ACHN (cell line): ENCODE measurements around the gene PTPRG.
"Not testable (repeated sequence)": the region's sequence is repeated elsewhere in the genome, so short reads cannot be mapped to it uniquely, and the experiment has no call there.

ENCODE experiments used
- DNase-seq: peaks from one replicate; pipeline ENCODE4 v3.0.0-alpha.2; 2015
- in situ Hi-C: cut with HindIII; loops from 2 replicates; pipeline ENCODE4 v1.10.0; 2017; ENCODE audit warnings: low sequenced_read_pairs, low pct_ligation_motif_present, low pct_unique_long_range_greater_than_20kb

The PTPRG gene

DNA sequence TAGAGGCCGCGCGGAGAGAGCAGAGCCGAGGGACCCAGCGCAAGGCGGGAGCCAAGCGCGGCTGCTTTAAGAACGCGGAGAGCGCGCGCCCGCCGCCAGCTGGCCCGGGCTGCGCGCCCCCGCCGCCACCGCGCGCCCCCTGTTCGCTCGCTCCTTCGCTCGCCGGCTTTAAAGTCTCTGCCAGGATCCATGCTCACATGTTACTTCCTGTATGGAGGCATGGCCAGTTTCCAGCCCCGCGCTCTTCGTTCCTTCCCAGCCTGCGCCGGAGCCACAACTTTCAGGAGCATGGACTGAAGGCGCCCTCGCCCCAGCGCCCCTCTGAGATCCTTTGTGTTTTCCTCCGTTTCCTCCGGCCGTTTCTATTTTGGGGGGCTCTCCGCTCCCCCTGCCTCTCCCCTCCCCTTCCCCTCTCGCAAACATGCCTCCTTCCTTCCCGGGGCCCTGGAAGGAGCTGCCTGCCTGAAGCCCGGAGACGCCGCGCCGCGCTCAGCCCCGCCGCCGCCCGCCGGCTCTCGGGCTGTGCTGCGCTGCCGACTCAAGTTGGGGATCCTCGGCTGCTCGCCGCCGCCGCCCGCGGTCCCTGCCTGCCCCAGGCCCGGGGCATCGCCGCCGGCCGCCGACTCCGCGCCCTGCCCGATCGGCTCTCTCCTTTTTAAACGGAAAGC, at the start of gene PTPRG:
PTPRG (plus strand) TSS at position 198 of the 668 bp plus-strand sequence. CDS start 717 bp downstream, outside the sequence.
- DNase-seq = peak; percentile 91
- in situ Hi-C loops = no loop called here

DNA sequence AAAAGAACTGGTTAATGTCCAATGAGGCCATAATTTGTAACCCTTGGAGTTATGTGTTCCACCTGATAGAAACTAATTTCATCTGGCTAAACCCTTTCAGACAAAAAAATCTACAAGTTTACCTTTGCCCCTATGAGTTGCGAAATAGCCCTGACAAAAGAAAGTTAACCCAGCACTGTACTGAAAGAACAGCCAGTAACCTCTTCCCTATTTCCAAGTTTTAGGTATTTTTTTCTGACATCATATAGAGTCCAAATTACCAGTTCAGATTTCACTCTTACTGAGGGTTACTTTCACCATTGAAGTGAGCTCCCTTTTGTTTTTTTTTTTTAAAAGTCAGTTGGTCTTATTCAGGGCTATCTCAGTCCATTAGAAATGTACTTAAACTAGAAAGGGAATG, 42.8 kb upstream of the PTPRG start:
- in situ Hi-C loops = no loop called here
- no peak for DNase-seq

DNA sequence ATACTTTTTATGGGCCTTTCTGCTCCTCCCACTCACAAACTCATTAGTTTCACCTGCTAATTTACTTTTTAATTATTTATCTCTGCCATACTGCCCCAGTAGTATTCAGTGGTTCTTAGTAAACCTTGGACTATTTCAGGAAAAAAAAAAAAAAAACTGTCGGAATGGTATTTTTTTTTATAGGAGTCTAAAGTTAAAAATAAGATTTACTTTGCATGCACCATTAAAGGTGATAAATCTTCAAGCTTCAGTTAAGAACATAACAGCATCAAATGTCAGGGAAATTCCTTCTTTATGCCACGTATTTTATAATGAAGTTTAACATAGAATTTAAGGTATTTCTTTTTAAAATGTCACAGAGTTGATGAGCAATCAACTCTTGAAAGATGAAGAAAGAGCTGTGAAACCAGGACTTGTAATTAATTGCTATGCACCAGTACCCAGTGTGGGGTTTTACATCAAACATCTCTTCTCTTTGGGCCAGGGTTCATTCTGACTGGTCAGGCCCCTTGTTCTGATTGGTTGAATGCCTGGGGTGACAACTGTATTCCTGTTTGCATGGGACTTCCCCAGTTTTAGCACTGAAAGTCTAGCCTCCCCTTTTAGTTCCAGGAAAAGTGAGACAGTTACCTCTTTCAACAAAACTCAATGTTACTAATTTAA, 40.3 kb upstream of the PTPRG start:
- peak; percentile 4 for DNase-seq
- in situ Hi-C loops = no loop called here

DNA sequence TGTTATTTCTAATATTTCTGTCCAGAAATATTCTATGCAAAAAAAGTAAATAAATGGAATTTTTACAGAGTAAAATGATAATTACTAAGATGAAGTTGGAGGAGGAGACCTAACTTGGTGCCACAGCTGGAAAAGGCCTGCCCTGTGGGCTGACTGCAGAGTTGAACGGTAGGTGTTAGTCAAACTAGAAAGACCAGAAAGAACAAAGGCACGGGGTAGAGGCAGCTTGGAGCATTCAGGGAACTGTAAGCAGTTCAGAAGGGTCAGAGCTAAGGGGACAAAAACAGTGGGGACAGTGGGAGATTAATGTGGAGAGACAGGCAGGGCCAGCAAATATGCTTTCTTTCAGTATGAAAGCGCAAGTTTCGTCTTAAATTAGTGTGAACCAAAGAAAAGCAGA, 39.3 kb upstream of the PTPRG start:
- no peak for DNase-seq
- in situ Hi-C loops = no loop called here

DNA sequence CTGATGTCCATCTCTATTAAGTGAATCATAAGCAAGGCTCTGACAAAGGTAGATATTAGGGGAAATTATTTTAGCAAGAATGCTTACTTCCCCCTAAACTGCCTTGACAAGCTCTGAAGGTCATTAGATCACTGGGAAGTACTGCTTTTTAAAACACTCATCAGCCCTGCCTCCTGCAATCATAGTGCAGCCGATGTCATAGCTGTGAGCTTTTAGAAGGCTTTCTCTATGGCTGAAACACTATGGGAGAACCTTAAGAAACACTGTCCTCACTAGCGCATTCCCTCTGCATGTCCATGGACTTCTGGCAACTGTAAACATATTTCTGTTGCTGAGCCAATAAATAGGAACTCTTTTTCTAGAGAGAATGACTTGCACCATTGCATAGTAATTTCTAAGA, 38.7 kb upstream of the PTPRG start:
- in situ Hi-C loops = no loop called here
- no peak for DNase-seq

DNA sequence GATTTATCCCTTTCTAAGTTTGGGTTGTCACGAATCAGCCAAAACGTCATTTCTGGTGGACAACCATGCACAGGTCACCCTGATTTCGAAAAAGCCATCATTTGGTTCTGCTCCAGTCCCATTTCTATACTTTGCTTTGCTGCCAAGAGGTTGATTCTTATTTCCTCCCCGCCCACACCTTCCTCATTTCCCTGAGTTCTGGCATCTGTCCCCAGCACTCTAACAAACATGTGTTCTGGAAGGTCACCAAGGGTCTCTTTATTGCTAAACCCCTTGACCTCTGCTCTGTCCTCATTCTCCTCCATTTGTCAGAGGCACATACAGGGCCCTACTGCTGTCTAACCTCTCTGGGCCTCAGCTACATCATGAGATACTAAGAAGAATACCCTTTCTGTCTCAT, 36.4 kb upstream of the PTPRG start:
- DNase-seq = no peak
- in situ Hi-C loops = no loop called here

DNA sequence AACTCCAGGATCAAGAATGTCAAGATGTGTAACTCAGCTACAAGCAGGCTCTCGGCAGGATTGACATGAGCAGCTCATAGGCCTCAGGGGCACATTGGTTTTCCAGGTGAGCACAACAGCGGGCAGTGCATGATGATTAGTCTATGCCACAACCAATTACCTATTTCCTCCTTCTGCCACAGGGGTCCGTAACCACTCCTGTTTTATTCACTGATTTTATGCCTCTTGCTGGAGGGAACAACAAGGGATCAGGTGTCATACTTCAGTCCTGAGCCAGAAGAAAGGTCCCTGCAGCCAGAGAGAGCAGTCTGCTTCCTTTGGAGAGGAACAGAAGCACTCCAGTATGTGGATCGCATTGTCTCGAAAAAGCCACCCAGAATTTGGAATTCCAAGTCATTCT, 35.1 kb upstream of the PTPRG start:
- in situ Hi-C loops = no loop called here
- no peak for DNase-seq

DNA sequence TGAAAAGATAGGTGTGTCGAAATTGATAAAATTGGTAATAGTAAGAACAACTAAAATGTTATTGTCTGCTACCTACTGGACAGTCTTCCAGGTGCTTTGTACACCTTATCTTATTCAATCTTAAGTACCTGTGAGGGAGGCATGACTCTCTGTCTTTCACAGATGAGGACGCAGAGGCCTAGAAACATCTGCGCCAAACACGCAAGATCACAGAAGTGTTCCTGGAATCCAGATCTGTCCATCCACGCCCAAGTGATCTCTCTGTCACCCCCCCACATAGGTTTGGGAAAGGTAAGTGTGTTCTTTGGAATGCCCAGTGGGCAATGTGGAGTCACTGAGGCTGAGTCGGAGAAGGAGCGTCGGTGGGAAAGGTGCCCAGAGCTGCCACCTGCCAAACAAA, 34.4 kb upstream of the PTPRG start:
- no peak for DNase-seq
- in situ Hi-C loops = no loop called here

DNA sequence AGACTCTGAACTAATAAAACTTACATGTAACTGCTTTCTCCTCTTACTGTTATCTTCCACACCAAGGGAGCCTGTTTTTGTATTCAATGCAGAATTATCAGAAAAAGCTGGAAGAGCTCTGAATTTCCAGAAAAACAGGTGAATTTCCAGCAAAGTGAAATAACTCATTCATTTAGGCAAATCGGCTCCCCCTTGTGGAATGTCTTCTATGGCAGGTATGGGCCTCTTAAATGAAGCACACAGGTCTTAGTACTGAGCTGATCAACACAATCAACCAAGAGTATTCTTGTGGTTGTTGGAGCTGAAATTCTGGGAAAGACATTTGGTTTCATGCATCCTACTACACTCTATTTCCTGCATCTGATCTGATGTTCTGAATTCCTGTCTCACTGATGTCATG, 31.0 kb upstream of the PTPRG start:
- in situ Hi-C loops = no loop called here
- peak; percentile 42 for DNase-seq

DNA sequence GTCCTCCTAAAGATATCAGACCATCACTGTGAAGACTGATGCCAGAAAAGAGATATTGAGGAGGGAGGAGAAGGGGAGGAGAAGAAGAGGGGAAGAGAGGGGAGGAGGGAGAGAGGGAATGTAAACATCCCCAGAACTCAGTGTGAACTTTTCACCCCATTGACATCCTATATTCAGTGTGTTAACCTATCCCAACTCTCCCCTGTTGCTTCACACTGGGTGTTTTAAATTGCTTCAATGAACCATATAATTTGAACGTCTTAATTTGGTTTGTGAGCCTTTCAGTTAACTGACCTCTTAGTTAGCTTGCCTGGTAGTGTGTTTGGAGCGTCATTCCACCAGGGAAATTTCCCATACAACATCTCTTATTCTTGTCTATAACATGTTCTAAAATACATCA, 29.8 kb upstream of the PTPRG start:
- DNase-seq = no peak
- in situ Hi-C loops = no loop called here

DNA sequence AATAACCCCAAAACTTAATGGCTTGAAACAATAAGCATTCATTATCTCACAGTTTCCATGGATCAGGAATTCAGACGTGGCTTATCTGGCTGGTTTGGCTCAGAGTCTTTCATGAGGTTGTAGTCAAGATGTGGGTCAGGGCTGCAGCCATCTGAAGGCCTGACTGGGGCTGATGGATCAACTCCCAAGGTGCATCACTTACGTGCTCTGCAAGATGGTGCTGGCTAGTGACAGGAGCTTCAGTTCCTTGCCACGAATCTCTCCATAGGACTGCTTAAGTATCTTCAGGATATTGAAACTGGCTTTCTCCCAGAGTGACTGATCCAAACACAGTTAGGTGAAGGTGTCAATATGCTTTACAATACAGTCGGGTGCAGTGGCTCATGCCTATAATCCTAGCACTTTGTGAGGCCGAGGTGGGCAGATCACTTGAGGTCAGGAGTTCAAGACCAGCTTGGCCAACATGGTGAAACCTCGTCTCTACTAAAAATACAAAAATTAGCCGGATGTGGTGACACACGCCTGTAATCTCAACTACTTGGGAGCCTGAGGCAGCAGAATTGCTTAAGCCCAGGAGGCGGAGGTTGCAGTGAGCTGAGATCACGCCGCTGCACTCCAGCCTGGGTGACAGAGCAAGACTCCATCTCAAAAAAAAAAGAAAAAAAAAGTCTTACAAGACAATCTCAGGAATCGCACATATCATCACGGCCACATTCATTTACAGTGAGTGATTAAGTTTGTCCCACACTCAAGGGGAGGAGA, 28.5 kb upstream of the PTPRG start:
- in situ Hi-C loops = no loop called here
- no peak for DNase-seq

DNA sequence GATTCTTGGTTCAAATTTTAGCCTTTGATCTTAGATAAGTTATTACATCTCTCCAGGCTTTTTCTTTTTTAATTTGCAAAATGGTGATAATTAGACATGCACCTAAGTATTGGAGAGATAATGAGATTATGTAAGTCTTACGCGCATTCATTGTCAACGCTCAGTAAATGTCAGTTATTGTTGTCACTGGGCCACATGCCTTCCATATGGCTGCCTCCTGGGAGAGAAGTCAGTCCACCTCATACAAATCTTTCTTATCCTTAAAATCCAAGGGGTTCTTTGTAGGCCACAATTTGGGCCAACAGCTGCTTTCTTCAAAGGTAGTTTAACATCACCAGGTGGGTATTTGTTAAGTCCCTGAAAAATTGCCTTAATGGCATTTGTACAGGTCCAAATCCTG, 25.5 kb upstream of the PTPRG start:
- in situ Hi-C loops = no loop called here
- no peak for DNase-seq

DNA sequence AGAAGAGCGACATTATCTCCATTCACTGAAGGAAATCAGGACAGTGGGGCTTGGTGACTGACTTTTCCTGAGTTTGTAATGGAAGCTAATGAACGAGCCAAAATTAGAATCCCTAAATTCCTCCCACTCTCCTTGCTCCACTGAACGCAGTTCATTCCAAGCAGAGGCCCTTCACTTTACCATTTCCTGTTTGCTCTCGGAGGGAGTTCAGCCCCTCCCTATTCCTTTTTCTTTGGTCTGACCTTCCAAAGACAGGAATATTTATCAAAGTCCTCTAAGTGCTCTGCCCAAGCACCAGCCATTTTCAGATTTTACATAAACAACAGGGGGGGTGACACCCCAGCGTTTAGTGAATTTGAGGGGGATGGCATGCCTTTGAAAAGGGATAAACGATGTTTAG, 24.0 kb upstream of the PTPRG start:
- in situ Hi-C loops = no loop called here
- no peak for DNase-seq

DNA sequence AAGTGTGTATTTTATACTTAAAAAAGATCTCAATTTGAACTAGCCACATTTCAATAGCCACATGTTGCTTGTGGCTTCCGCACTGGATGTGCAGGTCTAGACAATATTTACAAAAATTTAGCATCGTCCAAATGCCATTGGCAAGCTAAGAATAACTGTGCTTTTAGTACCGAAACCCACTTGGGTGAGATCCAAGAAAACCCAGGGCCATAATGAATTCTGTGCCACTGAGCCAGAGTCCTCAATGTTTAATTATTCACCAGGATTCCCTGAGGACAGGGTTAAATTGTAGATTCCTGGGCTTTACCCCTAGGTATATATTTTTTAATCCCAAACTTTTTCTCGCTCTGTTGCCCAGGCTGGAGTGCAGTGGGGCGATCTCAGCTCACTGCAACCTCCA, 22.9 kb upstream of the PTPRG start:
- no peak for DNase-seq
- in situ Hi-C loops = no loop called here

DNA sequence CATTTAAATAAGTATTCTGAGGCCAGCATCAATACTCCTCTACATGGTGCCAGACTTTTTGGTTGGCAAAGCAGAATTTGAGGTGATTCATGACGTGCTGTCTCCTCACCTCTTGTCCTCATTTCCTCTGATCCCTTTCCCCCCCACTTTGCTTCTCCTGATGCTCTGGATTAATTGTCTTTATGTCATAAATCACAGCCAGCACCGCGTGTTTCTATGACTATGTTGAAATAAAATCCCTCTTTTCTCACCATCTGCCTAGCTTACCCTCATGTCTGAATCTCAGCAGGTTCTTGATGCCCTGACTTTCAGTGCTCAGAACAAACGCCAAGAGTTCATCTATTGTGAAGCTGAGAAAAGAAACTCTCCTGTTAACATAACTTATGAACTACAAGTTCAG, 19.7 kb upstream of the PTPRG start:
- no peak for DNase-seq

DNA sequence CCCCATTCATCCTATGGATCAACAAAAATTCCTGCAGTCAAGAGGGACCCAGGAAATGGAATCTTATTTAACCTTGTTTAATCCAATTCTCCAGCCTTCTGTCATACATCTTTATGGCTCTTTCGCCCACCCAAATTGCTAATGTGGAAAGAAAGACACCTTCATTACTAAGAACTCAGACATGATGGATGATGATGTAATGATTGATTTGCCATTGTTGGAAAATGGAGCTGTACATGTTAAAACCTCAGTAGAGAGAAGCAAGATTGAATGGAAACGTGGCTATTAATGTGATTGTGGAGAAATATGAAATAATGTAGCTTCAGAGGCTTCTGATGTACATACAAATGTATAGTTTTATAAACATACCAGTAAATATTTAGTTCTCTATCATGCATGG, 15.7 kb upstream of the PTPRG start:
- DNase-seq = no peak
- in situ Hi-C loops = no loop called here

More for the DNA sequence above, 19.7 kb upstream of the PTPRG start:
- in situ Hi-C loops = no loop called here

DNA sequence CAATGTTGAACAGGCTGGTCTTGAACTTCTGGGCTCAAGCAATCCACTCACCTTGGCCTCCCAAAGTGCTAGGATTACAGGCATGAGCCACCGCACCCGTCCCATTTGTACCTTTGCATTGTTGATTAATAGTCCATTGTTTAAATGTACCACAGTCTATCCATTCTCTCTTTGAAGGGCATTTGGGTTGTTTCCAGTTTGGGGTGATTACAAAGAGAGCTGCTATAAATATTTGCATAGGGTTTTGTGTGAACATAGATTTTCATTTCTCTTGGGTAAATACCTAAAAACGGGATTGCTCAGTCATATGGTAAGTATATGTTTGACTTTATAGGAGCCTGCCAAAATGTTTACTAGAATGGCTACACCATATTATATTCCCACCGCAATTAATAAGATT, 13.7 kb upstream of the PTPRG start:
- DNase-seq = no peak

DNA sequence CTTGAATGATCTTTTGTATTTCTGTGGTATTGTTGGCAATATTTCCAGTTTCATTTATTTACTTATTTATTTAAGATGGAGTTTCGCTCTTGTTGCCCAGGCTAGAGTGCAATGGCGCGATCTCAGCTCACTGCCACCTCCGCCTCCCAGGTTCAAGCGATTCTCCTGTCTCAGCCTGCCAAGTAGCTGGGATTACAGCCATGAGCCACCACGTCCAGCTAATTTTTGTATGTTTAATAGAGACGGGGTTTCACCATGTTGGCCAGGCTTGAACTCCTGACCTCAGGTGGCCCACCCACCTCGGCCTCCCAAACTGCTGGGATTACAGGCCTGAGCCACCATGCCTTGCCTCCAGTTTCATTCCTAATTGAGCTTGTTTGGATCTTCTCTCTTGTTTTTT, 8.7 kb upstream of the PTPRG start:
- DNase-seq, in situ Hi-C loops: not testable (repeated sequence)

More for the DNA sequence above, 13.7 kb upstream of the PTPRG start:
- in situ Hi-C loops = no loop called here

DNA sequence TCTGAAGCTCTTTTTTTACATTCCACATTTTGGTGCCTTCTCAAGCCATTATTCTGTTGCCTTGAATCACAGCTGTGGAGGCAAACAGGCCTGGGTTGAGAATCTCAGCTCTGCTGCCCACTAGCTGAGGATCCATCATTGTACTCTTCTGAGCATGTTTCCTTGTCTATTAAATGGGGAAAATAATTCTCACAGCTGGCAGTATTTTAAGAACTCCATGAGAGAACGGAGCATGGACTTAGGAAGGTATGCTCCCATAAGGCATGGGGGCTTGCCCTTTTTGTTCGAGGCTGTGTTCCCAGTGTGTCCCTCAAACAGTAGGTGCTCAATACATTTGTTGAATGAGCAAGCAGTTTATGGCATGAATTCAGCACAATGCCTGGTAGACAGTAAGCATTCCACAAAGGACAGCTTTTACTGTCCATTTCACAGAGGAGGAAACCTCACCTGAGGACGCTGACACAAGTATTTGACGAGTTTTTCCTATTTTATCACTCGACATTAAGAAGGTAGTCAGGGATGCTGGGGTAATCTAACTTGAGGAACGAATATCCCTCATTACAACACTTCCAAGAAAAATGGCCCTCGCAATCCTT, 2.1 kb upstream of the PTPRG start:
- no peak for DNase-seq
- in situ Hi-C loops = no loop called here
